ENCODE results near the gene HYAL2. TPM values are rescaled to one million over a fixed set of nuclear protein-coding genes. Genes with fewer than 3 reads are reported as not detected.

The HYAL2 gene
- total RNA-seq, 6 experiments from 2014 or later: 13.0 to 41.6 (median 21.2) TPM

DNA sequence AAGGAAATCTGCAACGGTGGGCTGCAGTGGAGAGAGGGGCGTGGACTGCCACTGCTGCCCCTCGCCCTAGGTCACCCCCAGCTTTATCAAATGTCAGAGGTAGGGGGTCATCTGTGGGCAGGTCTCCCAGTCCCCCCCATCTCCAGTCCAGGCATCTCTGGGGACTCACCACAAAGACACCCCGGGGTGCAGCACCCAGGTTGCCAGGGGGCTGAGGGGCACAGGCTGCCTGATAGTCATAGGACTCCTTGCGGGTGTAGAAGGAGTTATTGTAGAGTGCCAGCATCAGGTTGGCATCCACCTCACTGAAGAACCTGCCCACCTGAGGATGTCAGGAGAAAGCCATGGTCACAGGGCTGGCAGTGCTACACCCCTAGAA is 43.3 kb upstream of the HYAL2 start:
- DNase-seq (no peak), ATAC-seq (no peak)
- no peaks in the 10 kb centered on the region for H3K27me3 ChIP-seq
- H3K9me3 ChIP-seq: no peaks in the 10 kb centered on the region
- H3K27ac ChIP-seq: no peak overlapping the region
- peaks cover 0 to 4% (median 0%) of the 10 kb centered on the region in 4 donors for H3K4me1 ChIP-seq
- no peaks in the 10 kb centered on the region for H3K36me3 ChIP-seq
- intact Hi-C loops (cut with DNase I): no loop called here
- 30% methylated on average over 2 of the region's 5 CpGs for WGBS (ENCODE audit: insufficient coverage, low coverage, low lambda C conversion rate, missing lambda C conversion rate)
- peak overlapping the region in 2 of 3 donors; percentile 50 to 58 for H3K4me3 ChIP-seq
- TF ChIP-seq, protein P1, sequence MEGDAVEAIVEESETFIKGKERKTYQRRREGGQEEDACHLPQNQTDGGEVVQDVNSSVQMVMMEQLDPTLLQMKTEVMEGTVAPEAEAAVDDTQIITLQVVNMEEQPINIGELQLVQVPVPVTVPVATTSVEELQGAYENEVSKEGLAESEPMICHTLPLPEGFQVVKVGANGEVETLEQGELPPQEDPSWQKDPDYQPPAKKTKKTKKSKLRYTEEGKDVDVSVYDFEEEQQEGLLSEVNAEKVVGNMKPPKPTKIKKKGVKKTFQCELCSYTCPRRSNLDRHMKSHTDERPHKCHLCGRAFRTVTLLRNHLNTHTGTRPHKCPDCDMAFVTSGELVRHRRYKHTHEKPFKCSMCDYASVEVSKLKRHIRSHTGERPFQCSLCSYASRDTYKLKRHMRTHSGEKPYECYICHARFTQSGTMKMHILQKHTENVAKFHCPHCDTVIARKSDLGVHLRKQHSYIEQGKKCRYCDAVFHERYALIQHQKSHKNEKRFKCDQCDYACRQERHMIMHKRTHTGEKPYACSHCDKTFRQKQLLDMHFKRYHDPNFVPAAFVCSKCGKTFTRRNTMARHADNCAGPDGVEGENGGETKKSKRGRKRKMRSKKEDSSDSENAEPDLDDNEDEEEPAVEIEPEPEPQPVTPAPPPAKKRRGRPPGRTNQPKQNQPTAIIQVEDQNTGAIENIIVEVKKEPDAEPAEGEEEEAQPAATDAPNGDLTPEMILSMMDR (IDR thresholded peaks at IDR 0.05): no peak

DNA sequence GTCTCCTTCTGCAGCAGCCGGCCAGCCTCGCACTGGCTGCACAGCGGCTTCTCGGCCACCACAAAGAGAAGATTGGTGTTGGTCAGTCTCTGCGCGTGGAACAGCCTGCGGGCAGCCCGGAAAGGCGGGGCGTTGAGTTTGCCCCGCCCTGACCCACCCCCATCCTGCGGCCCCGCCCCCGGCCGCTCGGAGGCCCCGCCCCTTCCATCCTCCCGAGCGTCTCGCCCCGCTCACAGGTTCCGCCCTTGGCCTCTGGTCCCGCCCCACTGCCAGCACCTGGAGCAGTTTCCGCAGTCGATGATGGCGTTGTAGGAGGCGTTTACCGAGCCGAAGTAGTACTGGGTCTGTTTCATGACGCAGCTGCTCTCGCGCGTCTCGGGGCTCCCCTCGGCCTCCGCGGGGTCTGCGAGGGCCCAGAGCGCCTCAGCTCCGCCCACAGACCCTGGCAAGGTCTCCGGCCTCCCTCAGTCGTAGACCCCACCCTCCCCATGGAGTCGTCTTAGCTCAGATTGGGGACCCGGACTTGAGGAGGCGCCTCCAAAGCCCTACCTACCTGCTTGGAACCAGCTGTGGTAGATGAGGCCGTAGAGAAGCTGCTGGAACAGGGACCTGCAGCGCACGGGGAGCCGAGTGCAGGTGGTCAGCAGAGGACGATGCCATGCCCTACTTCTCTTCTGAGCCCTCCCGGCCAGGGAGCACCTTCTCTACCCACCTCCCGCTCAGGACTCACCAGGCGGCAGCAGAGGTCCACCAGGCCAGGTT is 42.7 kb upstream of the HYAL2 start:
- H3K9me3 ChIP-seq: no peaks in the 10 kb centered on the region
- H3K4me1 ChIP-seq: peaks cover 0 to 4% (median 0%) of the 10 kb centered on the region in 4 donors
- TF ChIP-seq, protein P1 (IDR thresholded peaks at IDR 0.05): no peak
- no peak for TF ChIP-seq POLR2A (IDR thresholded peaks at IDR 0.05)
- DNase-seq (peak; percentile 89 to 95 (median 92)), ATAC-seq (peak; percentile 88 to 94 (median 90))
- no peaks in the 10 kb centered on the region for H3K27me3 ChIP-seq
- H3K36me3 ChIP-seq: no peaks in the 10 kb centered on the region
- peak overlapping the region; percentile 36 to 58 (median 50) for H3K4me3 ChIP-seq
- WGBS (ENCODE audit: insufficient coverage, low coverage, low lambda C conversion rate, missing lambda C conversion rate): 1% methylated on average over 11 of the region's 53 CpGs
- no peak overlapping the region for H3K27ac ChIP-seq
- intact Hi-C loops (cut with DNase I): no loop called here

DNA sequence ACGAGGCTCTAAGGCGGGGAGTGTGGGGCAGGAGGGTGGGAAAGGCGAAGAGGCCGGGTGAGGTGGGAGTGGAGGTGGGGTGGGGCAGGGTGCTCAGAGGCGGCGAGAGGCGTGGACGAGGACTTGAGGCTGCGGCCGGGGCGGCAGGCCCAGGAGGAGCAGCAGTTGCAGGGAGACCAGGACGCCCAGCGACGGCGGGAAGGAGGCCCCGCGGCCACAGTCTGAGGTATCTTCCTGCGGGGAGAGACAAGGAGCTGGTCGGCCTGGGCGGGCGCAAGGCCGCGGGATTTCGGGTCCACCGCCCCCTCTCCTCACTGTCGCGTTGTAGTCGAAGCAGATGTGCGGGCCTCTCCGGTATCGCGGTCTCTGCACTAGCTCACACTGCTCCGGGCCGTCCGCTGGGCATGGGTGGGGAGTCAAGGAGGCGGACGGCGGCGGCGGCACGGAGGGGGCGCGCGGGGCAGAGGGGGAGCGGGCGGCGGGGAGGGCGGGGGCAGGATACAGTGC is 42.1 kb upstream of the HYAL2 start:
- TF ChIP-seq POLR2A (IDR thresholded peaks at IDR 0.05): no peak
- TF ChIP-seq, protein P1 (IDR thresholded peaks at IDR 0.05): no peak
- peaks cover 0 to 4% (median 0%) of the 10 kb centered on the region in 4 donors for H3K4me1 ChIP-seq
- peak in 2 of 3 donors; percentile 39 to 62 for DNase-seq
- H3K4me3 ChIP-seq: peak overlapping the region; percentile 36 to 58 (median 50)
- intact Hi-C loops (cut with DNase I): no loop called here
- H3K9me3 ChIP-seq: no peaks in the 10 kb centered on the region
- H3K27ac ChIP-seq: no peak overlapping the region
- no peaks in the 10 kb centered on the region for H3K27me3 ChIP-seq
- no CpG with 5 or more reads among the region's 48 CpGs for WGBS (ENCODE audit: insufficient coverage, low coverage, low lambda C conversion rate, missing lambda C conversion rate)
- no peak for ATAC-seq
- no peaks in the 10 kb centered on the region for H3K36me3 ChIP-seq

DNA sequence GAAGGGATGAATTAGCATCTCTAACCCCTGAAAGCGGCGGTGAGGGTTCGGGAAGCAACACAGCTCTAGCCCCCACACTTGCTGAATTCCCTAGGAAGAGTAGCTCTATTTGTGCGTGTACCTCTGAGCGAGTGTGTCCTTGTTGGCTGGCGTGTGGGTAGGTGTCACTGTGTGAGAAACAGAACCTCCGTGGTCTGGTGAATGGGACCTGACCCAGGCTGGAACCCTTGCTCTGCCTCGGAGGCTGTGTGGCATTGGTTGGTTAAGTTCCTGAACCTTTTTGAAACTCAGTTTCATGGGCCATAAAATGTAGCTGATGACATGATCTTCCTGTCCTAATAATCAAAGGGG is 37.2 kb upstream of the HYAL2 start:
- Histone ChIP-seq H3K4me3 (peak overlapping the region in 1 of 3 donors; percentile 87), H3K27ac (no peak overlapping the region), H3K27me3 (no peaks in the 10 kb centered on the region), H3K36me3 (peaks cover 0 to 7% (median 0%) of the 10 kb centered on the region in 4 donors), H3K4me1 (peaks cover 0 to 43% (median 24%) of the 10 kb centered on the region in 4 donors), H3K9me3 (no peaks in the 10 kb centered on the region)
- DNase-seq: no peak
- WGBS (ENCODE audit: insufficient coverage, low coverage, low lambda C conversion rate, missing lambda C conversion rate): 0% methylated on average over 3 of the region's 8 CpGs
- ATAC-seq: no peak
- TF ChIP-seq POLR2A (IDR thresholded peaks at IDR 0.05): no peak
- TF ChIP-seq, protein P1 (IDR thresholded peaks at IDR 0.05): no peak
- intact Hi-C loops (cut with DNase I): no loop called here

Data from right lobe of liver (tissue), 6 donors.